ENCODE data around the gene SRSF2. TPM values are rescaled to one million over a fixed set of nuclear protein-coding genes. Genes with fewer than 3 reads are reported as not detected.

Gene SRSF2
- total RNA-seq, 1 donor from 2014 or later = 179 TPM

Small RNA genes lying within 50 kb of the gene (microRNA-seq; reads per million reads assigned to microRNA genes)
- gene MIR636 (ENCODE audit: borderline number of aligned reads) = not detected

Other genes starting within 250 kb of the SRSF2 start
- 52.7 TPM for gene RHBDF2, start 235.9 kb downstream of the SRSF2 start, total RNA-seq
- 55.6 TPM for gene CYGB, start 199.6 kb downstream of the SRSF2 start, total RNA-seq
- gene PRCD, start 197.3 kb downstream of the SRSF2 start, total RNA-seq = 5.4 TPM
- gene ST6GALNAC2, start 151.5 kb downstream of the SRSF2 start, total RNA-seq = 5.5 TPM
- 0.93 TPM for gene ST6GALNAC1, start 93.6 kb downstream of the SRSF2 start, total RNA-seq
- gene MXRA7, start 26.4 kb downstream of the SRSF2 start, total RNA-seq = 193 TPM
- 55.3 TPM for gene JMJD6, start 10.7 kb downstream of the SRSF2 start, total RNA-seq
- gene METTL23, start 10.5 kb downstream of the SRSF2 start, total RNA-seq = 32.2 TPM
- 23.2 TPM for gene MFSD11, start 788 bp upstream of the SRSF2 start, total RNA-seq
- gene MGAT5B, start 131.1 kb upstream of the SRSF2 start, total RNA-seq = 1.1 TPM